ENCODE results near the gene PSIP1. TPM values are rescaled to one million over a fixed set of nuclear protein-coding genes. Genes with fewer than 3 reads are reported as not detected.

Gene PSIP1
- total RNA-seq, 4 donors from 2014 or later: 33.3 to 56.9 (median 45.5) TPM

- intact Hi-C loops (cut with DNase I): no loop called here
- H3K27ac ChIP-seq (replicated peaks in 1 of 4): no peak overlapping the region
- no peak for DNase-seq (ENCODE audit: extremely low spot score)
- no peaks in the 10 kb centered on the region for H3K36me3 ChIP-seq
- no peaks in the 10 kb centered on the region for H3K9me3 ChIP-seq
- 71% methylated on average over 8 of the region's 8 CpGs for WGBS
- TF ChIP-seq POLR2AphosphoS5 (IDR thresholded peaks at IDR 0.05) (no peak), POLR2A (IDR thresholded peaks at IDR 0.05; ENCODE audit: low read depth) (no peak), CTCF (IDR thresholded peaks at IDR 0.05) (no peak), EP300 (IDR thresholded peaks at IDR 0.05) (no peak)
- H3K4me3 ChIP-seq: no peak overlapping the region
- H3K4me1 ChIP-seq: no peaks in the 10 kb centered on the region
- no peaks in the 10 kb centered on the region for H3K27me3 ChIP-seq
Observed at GRCh38 chr9:15521254-15521653, 10.5 kb upstream of the PSIP1 start.

- Histone ChIP-seq H3K4me1 (no peaks in the 10 kb centered on the region), H3K36me3 (no peaks in the 10 kb centered on the region), H3K4me3 (no peak overlapping the region), H3K9me3 (no peaks in the 10 kb centered on the region), H3K27ac (replicated peaks in 1 of 4) (no peak overlapping the region), H3K27me3 (no peaks in the 10 kb centered on the region)
- DNase-seq (ENCODE audit: extremely low spot score): no peak
- TF ChIP-seq EP300 (IDR thresholded peaks at IDR 0.05): no peak
- no peak for TF ChIP-seq POLR2A (IDR thresholded peaks at IDR 0.05; ENCODE audit: low read depth)
- TF ChIP-seq CTCF (IDR thresholded peaks at IDR 0.05): no peak
- no peak for TF ChIP-seq POLR2AphosphoS5 (IDR thresholded peaks at IDR 0.05)
- intact Hi-C loops (cut with DNase I): no loop called here
- WGBS: 93% methylated on average over 2 of the region's 2 CpGs
Observed at GRCh38 chr9:15519831-15520230, 9.1 kb upstream of the PSIP1 start.

GRCh38 chr9:15513335-15513734, 2.6 kb upstream of the PSIP1 start:
- DNase-seq (ENCODE audit: extremely low spot score): no peak
- no peaks in the 10 kb centered on the region for H3K27me3 ChIP-seq
- no peaks in the 10 kb centered on the region for H3K9me3 ChIP-seq
- H3K36me3 ChIP-seq: no peaks in the 10 kb centered on the region
- no peak overlapping the region for H3K27ac ChIP-seq (replicated peaks in 1 of 4)
- peaks cover 13 to 24% (median 23%) of the 10 kb centered on the region in 4 donors for H3K4me1 ChIP-seq
- no peak for TF ChIP-seq POLR2AphosphoS5 (IDR thresholded peaks at IDR 0.05)
- no peak for TF ChIP-seq CTCF (IDR thresholded peaks at IDR 0.05)
- TF ChIP-seq POLR2A (IDR thresholded peaks at IDR 0.05; ENCODE audit: low read depth): no peak
- WGBS: 45% methylated on average over 1 of the region's 1 CpG
- no peak overlapping the region for H3K4me3 ChIP-seq
- intact Hi-C loops (cut with DNase I): no loop called here

- Histone ChIP-seq H3K4me3 (no peak overlapping the region), H3K9me3 (no peaks in the 10 kb centered on the region), H3K27me3 (no peaks in the 10 kb centered on the region), H3K27ac (replicated peaks in 1 of 4) (no peak overlapping the region), H3K36me3 (peaks cover 0 to under 1% (median 0%) of the 10 kb centered on the region in 4 donors), H3K4me1 (peaks cover 13 to 28% (median 27%) of the 10 kb centered on the region in 4 donors)
- DNase-seq (ENCODE audit: extremely low spot score): no peak
- TF ChIP-seq POLR2AphosphoS5 (IDR thresholded peaks at IDR 0.05): no peak
- no peak for TF ChIP-seq CTCF (IDR thresholded peaks at IDR 0.05)
- intact Hi-C loops (cut with DNase I): no loop called here
- WGBS: 78% methylated on average over 3 of the region's 3 CpGs
Observed at GRCh38 chr9:15512889-15513288, 2.1 kb upstream of the PSIP1 start.

- WGBS: 90% methylated on average over 1 of the region's 1 CpG
- intact Hi-C loops (cut with DNase I): no loop called here
- no peaks in the 10 kb centered on the region for H3K27me3 ChIP-seq
- no peaks in the 10 kb centered on the region for H3K9me3 ChIP-seq
- peaks cover 0 to 7% (median 3%) of the 10 kb centered on the region in 4 donors for H3K36me3 ChIP-seq
- TF ChIP-seq POLR2A (IDR thresholded peaks at IDR 0.05; ENCODE audit: low read depth) (no peak), EP300 (IDR thresholded peaks at IDR 0.05) (no peak), CTCF (IDR thresholded peaks at IDR 0.05) (no peak), POLR2AphosphoS5 (IDR thresholded peaks at IDR 0.05) (no peak)
- no peak overlapping the region for H3K27ac ChIP-seq (replicated peaks in 1 of 4)
- H3K4me3 ChIP-seq: no peak overlapping the region
- DNase-seq (ENCODE audit: extremely low spot score): no peak
- peaks cover 13 to 28% (median 27%) of the 10 kb centered on the region in 4 donors for H3K4me1 ChIP-seq
Observed at GRCh38 chr9:15512204-15512603, 1.4 kb upstream of the PSIP1 start.
